GM19351 (cell line): ENCODE data around the gene EDC3.
A peak's percentile ranks its signal among the peaks of the same experiment; 100 is the strongest.

Experiments
- ATAC-seq: cut with Tn5 transposase; IDR thresholded peaks from one replicate; pipeline ENCODE4 v1.9.1; 2021; ENCODE audit warnings: mild to moderate bottlenecking, moderate library complexity; ENCODE audit not compliant: unreplicated experiment

Gene EDC3

GRCh38 chr15:74626752-74627692, 68.8 kb downstream of the EDC3 start:
- peak; percentile 56 for ATAC-seq

DNA sequence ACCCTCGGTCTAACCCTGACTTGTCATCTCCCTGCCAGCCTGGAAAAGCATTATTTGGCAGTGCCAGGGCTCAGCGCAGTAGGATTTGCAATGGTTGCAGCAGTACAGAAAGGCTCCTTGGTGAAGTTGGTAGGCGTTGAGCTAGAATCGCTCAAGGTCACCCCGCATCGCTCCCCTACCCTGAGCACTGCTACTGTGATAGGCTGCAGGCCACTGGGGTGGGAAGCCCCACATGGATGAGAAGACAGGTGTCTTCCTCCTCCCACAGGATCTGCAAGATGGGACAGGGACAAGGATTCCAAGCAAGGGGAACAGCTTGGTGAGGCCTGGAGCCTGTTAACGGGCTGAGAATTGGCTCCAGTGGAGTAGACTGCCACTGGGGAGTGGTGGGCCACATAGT, 69.5 kb downstream of the EDC3 start:
- ATAC-seq: no peak

DNA sequence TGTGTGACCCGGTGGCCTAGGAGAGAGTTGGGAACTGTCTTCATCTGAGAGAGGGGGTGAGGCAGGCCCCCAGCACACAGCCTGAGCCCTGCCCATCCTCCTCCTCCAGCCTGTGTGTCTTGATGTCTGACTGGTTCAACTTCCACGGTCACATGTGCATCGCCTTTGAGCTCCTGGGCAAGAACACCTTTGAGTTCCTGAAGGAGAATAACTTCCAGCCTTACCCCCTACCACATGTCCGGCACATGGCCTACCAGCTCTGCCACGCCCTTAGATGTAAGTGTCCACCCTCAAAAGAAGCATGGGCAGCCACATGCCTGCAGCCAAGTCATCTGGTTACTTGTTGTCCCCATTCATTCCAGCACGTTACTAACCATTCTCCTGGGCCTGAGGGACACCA, 70.1 kb downstream of the EDC3 start:
- ATAC-seq: no peak

GRCh38 chr15:74624020-74624602, 71.7 kb downstream of the EDC3 start:
- ATAC-seq: no peak

DNA sequence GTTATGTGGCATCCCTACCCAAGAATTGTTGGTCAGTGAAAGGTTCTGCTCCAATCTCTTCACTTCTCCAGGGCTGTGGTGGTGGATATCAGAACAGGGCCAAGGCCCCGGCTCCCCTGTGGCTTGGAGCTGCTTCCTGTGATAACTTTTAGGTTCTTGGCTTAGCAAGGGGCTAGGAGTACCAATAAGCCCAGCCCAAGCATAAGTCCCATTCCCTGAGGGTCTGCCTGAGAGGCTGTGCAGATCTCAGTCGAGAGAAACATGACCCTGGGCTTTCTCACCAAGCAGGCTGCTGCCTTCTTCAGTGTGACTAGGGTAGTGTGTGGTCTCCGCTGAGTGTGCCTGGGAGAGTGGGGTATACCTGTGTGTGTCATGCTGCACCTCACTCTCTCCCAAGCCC, 73.1 kb downstream of the EDC3 start:
- no peak for ATAC-seq

DNA sequence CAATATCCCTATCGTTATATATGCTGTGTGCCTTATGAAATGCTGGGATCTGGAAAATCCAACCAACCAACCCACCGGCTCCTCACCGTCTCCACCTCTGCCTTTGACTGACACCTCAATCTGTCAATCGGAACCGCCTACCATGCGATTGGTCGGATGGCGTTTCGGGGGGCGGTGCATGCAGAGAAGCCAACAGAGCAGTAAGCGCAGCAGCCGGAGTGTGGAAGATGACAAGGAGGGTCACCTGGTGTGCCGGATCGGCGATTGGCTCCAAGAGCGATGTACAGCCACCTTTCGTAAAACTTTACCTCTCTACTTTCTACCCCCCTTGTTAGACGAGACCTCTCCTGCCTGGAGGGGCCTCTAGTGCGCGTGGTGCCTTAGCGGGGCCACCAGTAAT, 73.9 kb downstream of the EDC3 start:
- no peak for ATAC-seq

GRCh38 chr15:74621546-74621920, 74.3 kb downstream of the EDC3 start:
- ATAC-seq: no peak

DNA sequence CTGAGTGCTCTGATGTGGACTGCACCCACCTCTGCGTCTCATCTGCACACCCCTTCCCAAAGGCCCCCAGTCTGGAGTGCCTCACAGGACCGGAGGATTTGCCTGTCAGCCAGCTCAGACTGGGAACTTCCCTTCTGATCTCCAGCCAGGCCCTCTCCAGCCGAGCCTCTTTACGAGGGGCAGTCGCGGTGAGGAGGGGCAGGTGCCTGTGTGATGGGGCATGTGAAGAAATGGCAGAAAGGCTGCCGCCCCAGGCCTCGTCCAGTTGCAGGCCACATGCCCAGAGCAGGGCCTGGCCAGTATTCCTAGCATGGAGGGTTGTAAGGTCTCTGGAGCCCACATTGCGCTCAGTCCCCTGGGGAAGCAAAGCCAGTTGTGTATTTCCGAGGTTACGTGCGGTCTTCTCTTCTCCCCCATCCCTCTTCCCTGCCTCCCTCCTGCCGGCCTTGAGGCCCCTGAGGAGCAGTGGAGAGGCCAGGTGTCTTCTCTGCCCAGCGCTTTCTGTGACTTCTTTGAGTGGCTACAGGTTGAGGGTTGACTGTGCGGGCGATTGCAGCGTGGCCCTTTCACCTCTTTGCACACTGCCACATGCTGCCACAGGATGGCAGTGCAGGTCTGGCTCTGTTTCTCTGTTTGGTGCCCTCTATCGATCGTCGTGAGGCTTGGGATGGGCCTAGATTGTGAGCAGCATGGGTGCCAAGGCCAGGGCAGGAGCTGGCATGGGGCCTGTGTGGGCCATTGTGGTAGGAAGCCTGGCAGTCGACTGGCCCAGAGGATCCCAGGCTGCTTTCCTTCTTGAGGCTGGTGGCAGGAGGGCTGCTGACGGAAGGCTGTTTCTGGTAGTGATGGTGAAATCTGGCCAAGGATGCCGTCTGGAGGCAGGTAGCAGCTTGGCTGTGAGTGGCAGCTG, 74.9 kb downstream of the EDC3 start:
- ATAC-seq: no peak

DNA sequence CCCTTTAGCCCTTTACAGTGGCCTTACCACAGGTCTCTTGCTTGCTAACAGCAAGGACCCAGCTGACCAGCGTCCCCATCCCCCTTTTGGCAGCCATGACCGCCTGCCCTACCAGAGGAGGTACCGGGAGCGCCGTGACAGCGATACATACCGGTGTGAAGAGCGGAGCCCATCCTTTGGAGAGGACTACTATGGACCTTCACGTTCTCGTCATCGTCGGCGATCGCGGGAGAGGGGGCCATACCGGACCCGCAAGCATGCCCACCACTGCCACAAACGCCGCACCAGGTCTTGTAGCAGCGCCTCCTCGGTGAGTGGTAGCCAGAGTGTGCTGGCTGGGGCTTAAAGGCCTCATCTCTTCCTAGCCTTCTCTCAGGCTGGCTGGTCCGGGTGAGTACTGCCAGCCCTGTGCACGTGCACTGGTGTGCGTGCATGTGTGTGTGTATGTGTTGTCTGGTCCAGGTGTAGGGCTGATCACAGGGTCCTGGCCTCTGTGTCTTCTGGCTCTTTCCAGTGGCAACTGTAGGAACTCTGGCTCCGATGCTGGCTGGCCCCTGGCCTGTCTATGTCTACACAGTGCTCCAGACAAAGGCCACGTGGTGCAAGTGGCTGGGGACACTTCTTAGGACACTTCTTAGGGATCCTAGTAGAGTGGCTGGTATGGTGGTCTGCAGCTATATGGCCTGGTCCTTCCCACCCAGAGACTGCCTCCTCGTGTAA, 75.7 kb downstream of the EDC3 start:
- ATAC-seq: no peak

DNA sequence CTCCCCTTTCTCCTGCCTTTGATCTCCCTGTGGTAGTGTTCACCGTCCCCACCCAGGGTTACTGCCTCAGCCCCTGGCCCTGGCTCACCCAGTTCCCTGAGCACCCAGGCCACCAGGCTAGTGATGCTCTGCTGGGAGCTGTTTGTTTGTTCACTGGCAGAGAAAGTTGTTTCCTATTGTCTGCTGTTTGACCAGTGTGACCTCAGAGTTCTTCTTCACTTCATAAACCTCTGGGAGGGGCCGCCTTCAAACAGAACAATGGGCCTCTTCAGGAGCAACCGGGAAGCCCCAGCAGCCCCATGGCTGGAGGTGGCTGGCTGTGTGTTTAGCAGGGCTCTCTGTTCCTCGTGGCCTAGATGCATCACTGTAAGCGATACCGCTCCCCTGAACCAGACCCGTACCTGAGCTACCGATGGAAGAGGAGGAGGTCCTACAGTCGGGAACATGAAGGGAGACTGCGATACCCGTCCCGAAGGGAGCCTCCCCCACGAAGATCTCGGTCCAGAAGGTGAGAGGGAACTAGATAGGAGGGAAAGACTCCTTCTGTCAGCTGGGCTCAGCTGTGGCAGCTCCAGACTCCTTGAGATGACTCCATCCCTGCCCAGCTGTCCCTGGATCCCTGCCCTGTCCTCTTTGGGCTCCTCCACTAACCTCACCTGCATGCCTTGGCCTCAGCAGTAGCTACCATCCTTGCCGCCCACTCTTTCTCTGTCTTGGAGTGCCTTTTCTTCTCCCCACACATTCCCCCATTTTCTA, 76.8 kb downstream of the EDC3 start:
- ATAC-seq: no peak

DNA sequence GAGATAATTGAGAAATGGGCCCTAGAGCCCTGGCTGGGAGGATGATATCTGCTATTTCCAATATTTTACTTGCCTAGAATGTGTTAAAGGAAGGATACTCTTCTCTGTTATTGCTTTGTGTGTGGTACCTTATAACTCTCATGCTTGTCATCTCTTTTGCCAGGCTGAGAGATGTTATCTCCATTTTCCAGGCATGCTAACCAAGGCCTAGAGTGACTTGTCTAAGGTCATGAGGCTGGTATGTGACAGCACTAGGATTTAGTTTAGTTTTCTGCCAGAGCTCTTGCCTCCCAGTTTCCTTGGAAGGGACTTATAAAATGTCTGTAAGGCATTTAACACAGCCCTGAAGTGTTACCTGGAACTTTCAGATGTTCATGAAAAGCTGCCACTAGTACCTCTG, 78.8 kb downstream of the EDC3 start:
- ATAC-seq: no peak

DNA sequence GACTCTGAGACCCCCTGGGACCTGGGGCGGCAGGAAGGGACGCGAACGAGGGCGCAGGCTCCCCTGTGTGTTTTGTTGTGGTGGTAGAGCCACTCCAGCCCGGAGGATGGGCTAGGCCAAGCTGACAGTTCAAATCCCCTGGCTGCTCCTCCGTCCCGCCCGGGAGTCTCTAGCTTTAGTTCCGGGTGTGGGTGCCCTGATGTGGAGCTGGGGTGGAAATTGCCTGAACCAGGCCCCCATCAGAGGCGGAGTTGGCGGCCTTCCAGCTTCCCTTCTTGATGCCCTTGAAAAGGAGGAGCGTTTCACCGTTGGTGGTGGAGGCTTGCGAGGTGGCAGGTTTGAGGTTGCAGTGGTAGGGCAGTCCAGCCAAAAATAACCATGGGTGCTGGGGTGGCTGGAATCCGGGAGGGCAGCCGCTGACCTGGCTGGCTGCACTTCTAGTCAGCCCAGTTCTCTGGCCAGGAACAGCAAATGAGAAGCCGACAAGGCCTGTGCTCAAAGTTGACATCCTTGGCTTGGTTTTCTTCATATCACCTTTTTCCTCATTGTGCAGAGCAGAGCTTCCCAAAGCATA, 79.4 kb downstream of the EDC3 start:
- no peak for ATAC-seq

GRCh38 chr15:74615508-74616365, 80.1 kb downstream of the EDC3 start, which contains the start of gene CLK3:
Gene CLK3, plus strand, starts transcription at chr15:74615836. Its CDS starts 3,361 bp downstream, at chr15:74619197.
- peak; percentile 70 for ATAC-seq

- peak; percentile 50 for ATAC-seq
Measured at GRCh38 chr15:74614744-74615507, 80.9 kb downstream of the EDC3 start.

- ATAC-seq: no peak
Measured at GRCh38 chr15:74613953-74614743, 81.7 kb downstream of the EDC3 start.

DNA sequence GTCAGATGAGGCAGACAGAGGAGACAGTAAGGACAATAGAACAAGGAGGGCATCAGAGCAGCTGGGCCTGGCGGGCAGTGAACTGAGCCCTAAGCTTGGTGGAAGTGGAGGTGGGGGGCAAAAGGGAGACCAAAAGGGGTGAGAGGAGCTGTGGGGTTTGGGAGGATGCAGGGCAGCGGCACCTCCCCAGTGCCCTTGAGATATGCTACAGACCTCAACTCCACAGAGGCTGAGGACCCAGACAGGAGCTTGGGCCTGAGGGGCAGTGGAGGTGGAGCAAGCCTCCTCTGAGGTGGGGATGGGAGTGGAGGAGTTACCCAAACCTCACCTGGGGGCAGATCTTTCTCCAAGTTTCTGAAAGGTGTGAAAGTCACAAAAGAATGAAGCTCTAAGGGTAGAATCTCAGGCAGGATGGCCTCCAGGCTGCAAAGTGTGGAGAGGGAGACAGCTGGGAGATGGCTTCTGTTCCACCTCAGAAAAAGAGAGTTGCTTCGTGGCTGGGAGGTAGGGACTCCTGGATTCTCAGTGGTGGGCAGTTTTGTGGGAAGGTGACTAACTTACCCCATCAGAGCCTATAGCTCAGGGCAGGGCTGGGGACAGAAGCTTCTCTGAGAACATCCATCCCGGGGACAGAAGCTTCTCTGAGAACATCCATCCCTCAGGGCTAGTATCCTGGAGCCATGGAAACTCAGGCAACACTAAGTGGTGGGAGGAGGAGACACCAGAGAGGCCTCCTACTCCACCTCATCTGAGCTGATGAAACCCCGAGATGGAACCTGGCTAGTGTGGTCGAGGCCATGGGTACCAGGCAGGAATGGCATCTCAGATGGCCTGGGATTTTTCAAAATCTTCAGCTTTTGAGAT, 82.5 kb downstream of the EDC3 start:
- no peak for ATAC-seq
